Measurements from ENCODE around the gene LIMK2. TPM values are rescaled to one million over a fixed set of nuclear protein-coding genes. Genes with fewer than 3 reads are reported as not detected.
A peak's percentile ranks its signal among the peaks of the same experiment; 100 is the strongest.

Gene LIMK2
- total RNA-seq, 1 experiment from 2014 or later = 42.8 TPM

GRCh38 chr22:31286360-31287255, 74.5 kb downstream of the LIMK2 start:
- Mint-ChIP-seq H3K27me3 (ENCODE audit: low read depth) (peaks cover 20% of the 10 kb centered on the region), H3K4me1 (peaks cover 18% of the 10 kb centered on the region), H3K9me3 (no peaks in the 10 kb centered on the region), H3K27ac (no peak overlapping the region), H3K4me3 (no peak overlapping the region), H3K36me3 (no peaks in the 10 kb centered on the region)
- CTCF ChIA-PET = interaction anchor here (7.3 kb wide), 1 partner anchor 15 kb away, joined by 57 read pairs; no protein-coding TSS in a partner anchor
- POLR2A ChIA-PET = no interaction called here
- DNase-seq (ENCODE audit: low spot score) (no peak), ATAC-seq (no peak)
- TF ChIP-seq AR (CRISPR knock-in tag; IDR thresholded peaks at IDR 0.05) = no peak
- no peak for TF ChIP-seq PREB (CRISPR knock-in tag; IDR thresholded peaks at IDR 0.05; ENCODE audit: borderline replicate concordance)
- no peak for TF ChIP-seq NFE2L1 (CRISPR knock-in tag; IDR thresholded peaks at IDR 0.05)
- TF ChIP-seq IRF1 (CRISPR knock-in tag; IDR thresholded peaks at IDR 0.05) = no peak
- TF ChIP-seq FOXK1 (CRISPR knock-in tag; IDR thresholded peaks at IDR 0.05) = no peak
- TF ChIP-seq, protein P1, sequence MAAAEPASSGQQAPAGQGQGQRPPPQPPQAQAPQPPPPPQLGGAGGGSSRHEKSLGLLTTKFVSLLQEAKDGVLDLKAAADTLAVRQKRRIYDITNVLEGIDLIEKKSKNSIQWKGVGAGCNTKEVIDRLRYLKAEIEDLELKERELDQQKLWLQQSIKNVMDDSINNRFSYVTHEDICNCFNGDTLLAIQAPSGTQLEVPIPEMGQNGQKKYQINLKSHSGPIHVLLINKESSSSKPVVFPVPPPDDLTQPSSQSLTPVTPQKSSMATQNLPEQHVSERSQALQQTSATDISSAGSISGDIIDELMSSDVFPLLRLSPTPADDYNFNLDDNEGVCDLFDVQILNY (CRISPR knock-in tag; IDR thresholded peaks at IDR 0.05) = no peak
- no peak for TF ChIP-seq RELA (CRISPR knock-in tag; IDR thresholded peaks at IDR 0.05; ENCODE audit: borderline replicate concordance)
- TF ChIP-seq FOXP4 (CRISPR knock-in tag; IDR thresholded peaks at IDR 0.05) = no peak
- TF ChIP-seq IRF2 (CRISPR knock-in tag; IDR thresholded peaks at IDR 0.05; ENCODE audit: borderline replicate concordance, low read depth) = no peak
- TF ChIP-seq ZNF263 (CRISPR knock-in tag; IDR thresholded peaks at IDR 0.05; ENCODE audit: low read depth) = no peak
- no peak for TF ChIP-seq EMX1 (CRISPR knock-in tag; IDR thresholded peaks at IDR 0.05)
- TF ChIP-seq NR1H2 (CRISPR knock-in tag; IDR thresholded peaks at IDR 0.05) = no peak

- Mint-ChIP-seq H3K27ac (no peak overlapping the region), H3K36me3 (no peaks in the 10 kb centered on the region), H3K4me3 (no peak overlapping the region), H3K27me3 (ENCODE audit: low read depth) (peaks cover 25% of the 10 kb centered on the region), H3K9me3 (no peaks in the 10 kb centered on the region), H3K4me1 (peaks cover 31% of the 10 kb centered on the region)
- DNase-seq (ENCODE audit: low spot score) (no peak), ATAC-seq (no peak)
- ChIA-PET POLR2A (no interaction called here), CTCF (interaction anchor here (1.4 to 3.0 kb wide), 2 partner anchors 15 to 25 kb away, joined by 5 to 22 read pairs; no protein-coding TSS in a partner anchor)
- TF ChIP-seq ETV6 (CRISPR knock-in tag; IDR thresholded peaks at IDR 0.05) (no peak), ZNF121 (CRISPR knock-in tag; IDR thresholded peaks at IDR 0.05) (0 out of 2 replicates have a peak, but pooled peaks have one; percentile 3)
These were observed 75.9 kb downstream of the LIMK2 start for GRCh38 chr22:31287818-31288495.
